ENCODE measurements around the gene CRACR2A. TPM values are rescaled to one million over a fixed set of nuclear protein-coding genes. Genes with fewer than 3 reads are reported as not detected.

CRACR2A gene
- total and polyA plus RNA-seq, 2 donors = 7.3 to 9.4 TPM

- Histone ChIP-seq H3K36me3 (ENCODE audit: control insufficient read depth in 2 of 2, insufficient read depth in 2 of 2, low read length in 1 of 2) (no peaks in the 10 kb centered on the region), H3K27ac (ENCODE audit: low read depth in 1 of 2, low read length in 1 of 2) (no peak overlapping the region), H3K27me3 (ENCODE audit: control insufficient read depth in 2 of 2, insufficient read depth in 1 of 2, low read length in 1 of 2) (peaks cover 0 to 43% of the 10 kb centered on the region in 2 donors), H3K4me1 (ENCODE audit: control insufficient read depth in 2 of 2, insufficient read depth in 2 of 2, low read length in 2 of 2) (peaks cover 0 to 2% of the 10 kb centered on the region in 2 donors), H3K9me3 (ENCODE audit: control insufficient read depth in 2 of 2, insufficient read depth in 1 of 2, low read length in 1 of 2) (no peaks in the 10 kb centered on the region), H3K4me3 (ENCODE audit: low read length in 2 of 2) (no peak overlapping the region)
- 12% methylated on average over 13 of the region's 13 CpGs for WGBS
- DNase-seq (ENCODE audit: low read depth in 6 of 9, low spot score in 9 of 9) = peak in 1 of 9 donors; percentile 10
Measured at GRCh38 chr12:3604748-3605586, 147.9 kb downstream of the CRACR2A start.

- WGBS = 89% methylated on average over 6 of the region's 6 CpGs
- no peak overlapping the region for H3K27ac ChIP-seq (ENCODE audit: low read depth in 1 of 2, low read length in 1 of 2)
- peaks cover 0 to 46% of the 10 kb centered on the region in 2 donors for H3K27me3 ChIP-seq (ENCODE audit: control insufficient read depth in 2 of 2, insufficient read depth in 1 of 2, low read length in 1 of 2)
- H3K36me3 ChIP-seq (ENCODE audit: control insufficient read depth in 2 of 2, insufficient read depth in 2 of 2, low read length in 1 of 2) = no peaks in the 10 kb centered on the region
- H3K4me3 ChIP-seq (ENCODE audit: low read length in 2 of 2) = no peak overlapping the region
- no peaks in the 10 kb centered on the region for H3K9me3 ChIP-seq (ENCODE audit: control insufficient read depth in 2 of 2, insufficient read depth in 1 of 2, low read length in 1 of 2)
- H3K4me1 ChIP-seq (ENCODE audit: control insufficient read depth in 2 of 2, insufficient read depth in 2 of 2, low read length in 2 of 2) = peaks cover 0 to 2% of the 10 kb centered on the region in 2 donors
- DNase-seq (ENCODE audit: low read depth in 6 of 9, low spot score in 9 of 9) = no peak
Measured at GRCh38 chr12:3604286-3604685, 148.6 kb downstream of the CRACR2A start.

- no peaks in the 10 kb centered on the region for H3K36me3 ChIP-seq (ENCODE audit: control insufficient read depth in 2 of 2, insufficient read depth in 2 of 2, low read length in 1 of 2)
- peaks cover 0 to 46% of the 10 kb centered on the region in 2 donors for H3K27me3 ChIP-seq (ENCODE audit: control insufficient read depth in 2 of 2, insufficient read depth in 1 of 2, low read length in 1 of 2)
- H3K4me1 ChIP-seq (ENCODE audit: control insufficient read depth in 2 of 2, insufficient read depth in 2 of 2, low read length in 2 of 2) = peaks cover 0 to 2% of the 10 kb centered on the region in 2 donors
- H3K27ac ChIP-seq (ENCODE audit: low read depth in 1 of 2, low read length in 1 of 2) = no peak overlapping the region
- WGBS = 90% methylated on average over 7 of the region's 7 CpGs
- H3K4me3 ChIP-seq (ENCODE audit: low read length in 2 of 2) = no peak overlapping the region
- no peak for DNase-seq (ENCODE audit: low read depth in 6 of 9, low spot score in 9 of 9)
- H3K9me3 ChIP-seq (ENCODE audit: control insufficient read depth in 2 of 2, insufficient read depth in 1 of 2, low read length in 1 of 2) = no peaks in the 10 kb centered on the region
Measured at GRCh38 chr12:3603576-3603975, 149.3 kb downstream of the CRACR2A start.

GRCh38 chr12:3602488-3602887, 150.4 kb downstream of the CRACR2A start:
- H3K27ac ChIP-seq (ENCODE audit: low read depth in 1 of 2, low read length in 1 of 2) = no peak overlapping the region
- DNase-seq (ENCODE audit: low read depth in 6 of 9, low spot score in 9 of 9) = no peak
- peaks cover 0 to 2% of the 10 kb centered on the region in 2 donors for H3K4me1 ChIP-seq (ENCODE audit: control insufficient read depth in 2 of 2, insufficient read depth in 2 of 2, low read length in 2 of 2)
- WGBS = 82% methylated on average over 11 of the region's 11 CpGs
- no peaks in the 10 kb centered on the region for H3K36me3 ChIP-seq (ENCODE audit: control insufficient read depth in 2 of 2, insufficient read depth in 2 of 2, low read length in 1 of 2)
- peaks cover 0 to 46% of the 10 kb centered on the region in 2 donors for H3K27me3 ChIP-seq (ENCODE audit: control insufficient read depth in 2 of 2, insufficient read depth in 1 of 2, low read length in 1 of 2)
- no peaks in the 10 kb centered on the region for H3K9me3 ChIP-seq (ENCODE audit: control insufficient read depth in 2 of 2, insufficient read depth in 1 of 2, low read length in 1 of 2)
- H3K4me3 ChIP-seq (ENCODE audit: low read length in 2 of 2) = no peak overlapping the region

GRCh38 chr12:3601461-3602150, 151.3 kb downstream of the CRACR2A start:
- Histone ChIP-seq H3K27ac (ENCODE audit: low read depth in 1 of 2, low read length in 1 of 2) (no peak overlapping the region), H3K27me3 (ENCODE audit: control insufficient read depth in 2 of 2, insufficient read depth in 1 of 2, low read length in 1 of 2) (peaks cover 0 to 46% of the 10 kb centered on the region in 2 donors), H3K4me1 (ENCODE audit: control insufficient read depth in 2 of 2, insufficient read depth in 2 of 2, low read length in 2 of 2) (peaks cover 0 to 2% of the 10 kb centered on the region in 2 donors), H3K36me3 (ENCODE audit: control insufficient read depth in 2 of 2, insufficient read depth in 2 of 2, low read length in 1 of 2) (no peaks in the 10 kb centered on the region), H3K9me3 (ENCODE audit: control insufficient read depth in 2 of 2, insufficient read depth in 1 of 2, low read length in 1 of 2) (no peaks in the 10 kb centered on the region), H3K4me3 (ENCODE audit: low read length in 2 of 2) (no peak overlapping the region)
- 90% methylated on average over 23 of the region's 23 CpGs for WGBS
- no peak for DNase-seq (ENCODE audit: low read depth in 6 of 9, low spot score in 9 of 9)

GRCh38 chr12:3600951-3601350, 152.0 kb downstream of the CRACR2A start:
- WGBS = 93% methylated on average over 7 of the region's 7 CpGs
- DNase-seq (ENCODE audit: low read depth in 6 of 9, low spot score in 9 of 9) = no peak
- Histone ChIP-seq H3K27me3 (ENCODE audit: control insufficient read depth in 2 of 2, insufficient read depth in 1 of 2, low read length in 1 of 2) (peaks cover 0 to 43% of the 10 kb centered on the region in 2 donors), H3K36me3 (ENCODE audit: control insufficient read depth in 2 of 2, insufficient read depth in 2 of 2, low read length in 1 of 2) (no peaks in the 10 kb centered on the region), H3K4me1 (ENCODE audit: control insufficient read depth in 2 of 2, insufficient read depth in 2 of 2, low read length in 2 of 2) (peaks cover 0 to 2% of the 10 kb centered on the region in 2 donors), H3K9me3 (ENCODE audit: control insufficient read depth in 2 of 2, insufficient read depth in 1 of 2, low read length in 1 of 2) (no peaks in the 10 kb centered on the region), H3K27ac (ENCODE audit: low read depth in 1 of 2, low read length in 1 of 2) (no peak overlapping the region), H3K4me3 (ENCODE audit: low read length in 2 of 2) (no peak overlapping the region)

GRCh38 chr12:3600039-3600720, 152.7 kb downstream of the CRACR2A start:
- no peak for DNase-seq (ENCODE audit: low read depth in 6 of 9, low spot score in 9 of 9)
- Histone ChIP-seq H3K36me3 (ENCODE audit: control insufficient read depth in 2 of 2, insufficient read depth in 2 of 2, low read length in 1 of 2) (no peaks in the 10 kb centered on the region), H3K4me1 (ENCODE audit: control insufficient read depth in 2 of 2, insufficient read depth in 2 of 2, low read length in 2 of 2) (peaks cover 0 to under 1% of the 10 kb centered on the region in 2 donors), H3K9me3 (ENCODE audit: control insufficient read depth in 2 of 2, insufficient read depth in 1 of 2, low read length in 1 of 2) (no peaks in the 10 kb centered on the region), H3K27ac (ENCODE audit: low read depth in 1 of 2, low read length in 1 of 2) (no peak overlapping the region), H3K4me3 (ENCODE audit: low read length in 2 of 2) (no peak overlapping the region), H3K27me3 (ENCODE audit: control insufficient read depth in 2 of 2, insufficient read depth in 1 of 2, low read length in 1 of 2) (peaks cover 0 to 37% of the 10 kb centered on the region in 2 donors)
- 82% methylated on average over 14 of the region's 14 CpGs for WGBS

GRCh38 chr12:3598896-3599860, 153.7 kb downstream of the CRACR2A start:
- Histone ChIP-seq H3K27me3 (ENCODE audit: control insufficient read depth in 2 of 2, insufficient read depth in 1 of 2, low read length in 1 of 2) (peaks cover 0 to 27% of the 10 kb centered on the region in 2 donors), H3K36me3 (ENCODE audit: control insufficient read depth in 2 of 2, insufficient read depth in 2 of 2, low read length in 1 of 2) (no peaks in the 10 kb centered on the region), H3K4me1 (ENCODE audit: control insufficient read depth in 2 of 2, insufficient read depth in 2 of 2, low read length in 2 of 2) (no peaks in the 10 kb centered on the region), H3K4me3 (ENCODE audit: low read length in 2 of 2) (no peak overlapping the region), H3K27ac (ENCODE audit: low read depth in 1 of 2, low read length in 1 of 2) (no peak overlapping the region), H3K9me3 (ENCODE audit: control insufficient read depth in 2 of 2, insufficient read depth in 1 of 2, low read length in 1 of 2) (no peaks in the 10 kb centered on the region)
- 90% methylated on average over 17 of the region's 17 CpGs for WGBS
- no peak for DNase-seq (ENCODE audit: low read depth in 6 of 9, low spot score in 9 of 9)
